GM21717 (cell line): ENCODE measurements around the gene KICS2.

Source experiments
- ATAC-seq: cut with Tn5 transposase; IDR thresholded peaks from one replicate; pipeline ENCODE4 v1.9.1; 2021; ENCODE audit warnings: mild to moderate bottlenecking, moderate library complexity; ENCODE audit not compliant: unreplicated experiment

KICS2 gene

GRCh38 chr12:64175254-64175945, 46.7 kb downstream of the KICS2 start:
- no peak for ATAC-seq

GRCh38 chr12:64173456-64173855, 48.6 kb downstream of the KICS2 start:
- no peak for ATAC-seq
